K562 (cell line): Measurements from ENCODE around the gene ZMYND8. TPM values are rescaled to one million over a fixed set of nuclear protein-coding genes. Genes with fewer than 3 reads are reported as not detected.

Experiments
- CCAR2 ChIP-seq: fragments of 200-400 bp; formaldehyde crosslinking; IDR thresholded peaks from 2 replicates; pipeline ENCODE4 v1.6.1; 2017; ENCODE audit warnings: mild to moderate bottlenecking, low read depth, low read length
- CXXC5 ChIP-seq: fragments of 250-450 bp; sonication (Bioruptor Pico); IDR thresholded peaks from 2 replicates; pipeline ENCODE4 v1.8.0; 2022; ENCODE audit warnings: inconsistent platforms, mild to moderate bottlenecking, moderate library complexity
- DPF2 ChIP-seq: fragments of 450-650 bp; IDR thresholded peaks from 2 replicates; pipeline ENCODE4 v1.6.1; 2016
- RBM22 ChIP-seq: fragments of 200-400 bp; formaldehyde crosslinking; IDR thresholded peaks from 2 replicates; pipeline ENCODE4 v1.6.1; 2018; ENCODE audit warnings: low read length, low read depth; ENCODE audit not compliant: poor library complexity, severe bottlenecking
- SMC3 ChIP-seq: conservative IDR thresholded peaks from 2 replicates; pipeline ENCODE4 v1.6.1; 2011; ENCODE audit warnings: low read depth, low read length, improper control_type of control experiment; ENCODE audit not compliant: insufficient read depth
- TEAD1 ChIP-seq, 2 experiments: fragments of 450-650 bp in 1 of 2; sonication (generic) in 1 of 2; formaldehyde crosslinking; IDR thresholded peaks; 2 replicates each; pipeline versions ENCODE4 v1.4.0 to v1.8.0; 2020 to 2022; ENCODE audit warnings: mild to moderate bottlenecking in 2 of 2, missing genetic modification reagents in 1 of 2
- ZNF224 ChIP-seq: sonication (generic); formaldehyde crosslinking; IDR thresholded peaks from 2 replicates; pipeline ENCODE4 v1.8.0; 2022; ENCODE audit warnings: mild to moderate bottlenecking, missing genetic modification reagents
- polyA plus RNA-seq, 8 experiments: library from polyadenylated mRNA; depleted of rRNA in 4 of 8; stranded (reverse) in 5 of 8; unstranded in 3 of 8; fragments of >200 nt; fragmentation: Nextera tagmentation in 2 of 8; fragmentation: Illumina TruSeq in 1 of 8; extraction: Ambion mirVana in 2 of 8; extraction: Trizol in 1 of 8; gene quantifications; 2 replicates each; pipeline versions ENCODE4 v1.2.1 to v1.2.3, GENCODE V29; 2011 to 2014; ENCODE audit warnings: inconsistent platforms in 1 of 8, missing spikeins in 1 of 8
- total RNA-seq, 7 experiments: library from RNA; depleted of rRNA in 6 of 7; stranded (reverse); fragments of >200 nt in 6 of 7; fragmentation: Illumina TruSeq in 2 of 7; extraction: Trizol in 2 of 7; gene quantifications; 2 replicates each; pipeline versions ENCODE4 v1.2.1 to v1.2.3, GENCODE V29; 2011 to 2021; ENCODE audit warnings: low replicate concordance in 1 of 7
- TF ChIP-seq, protein P1 (sequence below), 3 experiments: fragments of 200-800 bp in 1 of 3; fragments of 250-450 bp in 1 of 3; fragments of 450-650 bp in 1 of 3; sonication (Bioruptor Pico) in 1 of 3; sonication (Bioruptor generic) in 1 of 3; formaldehyde crosslinking in 1 of 3; IDR thresholded peaks; 2 replicates each; pipeline versions ENCODE4 v1.6.1 to v1.8.0; 2016 to 2022; ENCODE audit warnings: mild to moderate bottlenecking in 2 of 3, missing genetic modification characterization in 2 of 3, missing compliant biosample characterization in 1 of 3, moderate library complexity in 1 of 3
- TF ChIP-seq, protein P2 (sequence below): fragments of 450-650 bp; IDR thresholded peaks from 2 replicates; pipeline ENCODE4 v1.6.1; 2016
- TF ChIP-seq, protein P3 (sequence below), 2 experiments: fragments of 450-650 bp in 1 of 2; IDR thresholded peaks; 2 replicates each; pipeline ENCODE4 v1.6.1; 2011 to 2017; ENCODE audit warnings: low read depth in 2 of 2, antibody characterized with exemption in 1 of 2, borderline replicate concordance in 1 of 2, low read length in 1 of 2, mild to moderate bottlenecking in 1 of 2, mixed read lengths in 1 of 2; ENCODE audit not compliant: control insufficient read depth in 1 of 2
- TF ChIP-seq, protein P4 (sequence below): fragments of 250-450 bp; sonication (Bioruptor Pico); IDR thresholded peaks from 2 replicates; pipeline ENCODE4 v1.4.0; 2020; ENCODE audit warnings: borderline replicate concordance
- TF ChIP-seq, protein P5 (sequence below): fragments of 450-650 bp; formaldehyde crosslinking; IDR thresholded peaks from 2 replicates; pipeline ENCODE4 v1.4.0; 2022; ENCODE audit warnings: mild to moderate bottlenecking, moderate library complexity

ZMYND8 gene
- total and polyA plus RNA-seq, 9 of the 15 experiments (the other 6 are each of a cell fraction or from before 2014, with no cell fraction given), result 31.8 to 148 (median 71.9) TPM

- TF ChIP-seq, protein P1, sequence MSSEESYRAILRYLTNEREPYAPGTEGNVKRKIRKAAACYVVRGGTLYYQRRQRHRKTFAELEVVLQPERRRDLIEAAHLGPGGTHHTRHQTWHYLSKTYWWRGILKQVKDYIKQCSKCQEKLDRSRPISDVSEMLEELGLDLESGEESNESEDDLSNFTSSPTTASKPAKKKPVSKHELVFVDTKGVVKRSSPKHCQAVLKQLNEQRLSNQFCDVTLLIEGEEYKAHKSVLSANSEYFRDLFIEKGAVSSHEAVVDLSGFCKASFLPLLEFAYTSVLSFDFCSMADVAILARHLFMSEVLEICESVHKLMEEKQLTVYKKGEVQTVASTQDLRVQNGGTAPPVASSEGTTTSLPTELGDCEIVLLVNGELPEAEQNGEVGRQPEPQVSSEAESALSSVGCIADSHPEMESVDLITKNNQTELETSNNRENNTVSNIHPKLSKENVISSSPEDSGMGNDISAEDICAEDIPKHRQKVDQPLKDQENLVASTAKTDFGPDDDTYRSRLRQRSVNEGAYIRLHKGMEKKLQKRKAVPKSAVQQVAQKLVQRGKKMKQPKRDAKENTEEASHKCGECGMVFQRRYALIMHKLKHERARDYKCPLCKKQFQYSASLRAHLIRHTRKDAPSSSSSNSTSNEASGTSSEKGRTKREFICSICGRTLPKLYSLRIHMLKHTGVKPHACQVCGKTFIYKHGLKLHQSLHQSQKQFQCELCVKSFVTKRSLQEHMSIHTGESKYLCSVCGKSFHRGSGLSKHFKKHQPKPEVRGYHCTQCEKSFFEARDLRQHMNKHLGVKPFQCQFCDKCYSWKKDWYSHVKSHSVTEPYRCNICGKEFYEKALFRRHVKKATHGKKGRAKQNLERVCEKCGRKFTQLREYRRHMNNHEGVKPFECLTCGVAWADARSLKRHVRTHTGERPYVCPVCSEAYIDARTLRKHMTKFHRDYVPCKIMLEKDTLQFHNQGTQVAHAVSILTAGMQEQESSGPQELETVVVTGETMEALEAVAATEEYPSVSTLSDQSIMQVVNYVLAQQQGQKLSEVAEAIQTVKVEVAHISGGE (CRISPR knock-in tag; IDR thresholded peaks at IDR 0.05), result peak in 1 of 3 experiments; percentile 89; a peak in 2 of 6 replicates
- TF ChIP-seq DPF2 (0 out of 2 replicates have a peak, but pooled peaks have one; percentile 18), TEAD1 (CRISPR knock-in tag; IDR thresholded peaks at IDR 0.05) (no peak), ZNF224 (CRISPR knock-in tag) (0 out of 2 replicates have a peak, but pooled peaks have one; percentile 29), SMC3 (peak; percentile 96), RBM22 (no peak), CCAR2 (no peak), CXXC5 (CRISPR knock-in tag) (peak; percentile 50; the same call in 1 of the 2 replicates)
- TF ChIP-seq, protein P2, sequence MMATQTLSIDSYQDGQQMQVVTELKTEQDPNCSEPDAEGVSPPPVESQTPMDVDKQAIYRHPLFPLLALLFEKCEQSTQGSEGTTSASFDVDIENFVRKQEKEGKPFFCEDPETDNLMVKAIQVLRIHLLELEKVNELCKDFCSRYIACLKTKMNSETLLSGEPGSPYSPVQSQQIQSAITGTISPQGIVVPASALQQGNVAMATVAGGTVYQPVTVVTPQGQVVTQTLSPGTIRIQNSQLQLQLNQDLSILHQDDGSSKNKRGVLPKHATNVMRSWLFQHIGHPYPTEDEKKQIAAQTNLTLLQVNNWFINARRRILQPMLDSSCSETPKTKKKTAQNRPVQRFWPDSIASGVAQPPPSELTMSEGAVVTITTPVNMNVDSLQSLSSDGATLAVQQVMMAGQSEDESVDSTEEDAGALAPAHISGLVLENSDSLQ, result no peak
- TF ChIP-seq, protein P3, sequence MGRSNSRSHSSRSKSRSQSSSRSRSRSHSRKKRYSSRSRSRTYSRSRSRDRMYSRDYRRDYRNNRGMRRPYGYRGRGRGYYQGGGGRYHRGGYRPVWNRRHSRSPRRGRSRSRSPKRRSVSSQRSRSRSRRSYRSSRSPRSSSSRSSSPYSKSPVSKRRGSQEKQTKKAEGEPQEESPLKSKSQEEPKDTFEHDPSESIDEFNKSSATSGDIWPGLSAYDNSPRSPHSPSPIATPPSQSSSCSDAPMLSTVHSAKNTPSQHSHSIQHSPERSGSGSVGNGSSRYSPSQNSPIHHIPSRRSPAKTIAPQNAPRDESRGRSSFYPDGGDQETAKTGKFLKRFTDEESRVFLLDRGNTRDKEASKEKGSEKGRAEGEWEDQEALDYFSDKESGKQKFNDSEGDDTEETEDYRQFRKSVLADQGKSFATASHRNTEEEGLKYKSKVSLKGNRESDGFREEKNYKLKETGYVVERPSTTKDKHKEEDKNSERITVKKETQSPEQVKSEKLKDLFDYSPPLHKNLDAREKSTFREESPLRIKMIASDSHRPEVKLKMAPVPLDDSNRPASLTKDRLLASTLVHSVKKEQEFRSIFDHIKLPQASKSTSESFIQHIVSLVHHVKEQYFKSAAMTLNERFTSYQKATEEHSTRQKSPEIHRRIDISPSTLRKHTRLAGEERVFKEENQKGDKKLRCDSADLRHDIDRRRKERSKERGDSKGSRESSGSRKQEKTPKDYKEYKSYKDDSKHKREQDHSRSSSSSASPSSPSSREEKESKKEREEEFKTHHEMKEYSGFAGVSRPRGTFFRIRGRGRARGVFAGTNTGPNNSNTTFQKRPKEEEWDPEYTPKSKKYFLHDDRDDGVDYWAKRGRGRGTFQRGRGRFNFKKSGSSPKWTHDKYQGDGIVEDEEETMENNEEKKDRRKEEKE (IDR thresholded peaks at IDR 0.05; ENCODE audit: borderline replicate concordance in 1 of 2, control insufficient read depth in 1 of 2, low read depth in 2 of 2, low read length in 1 of 2), result peak in 1 of 2 experiments; percentile 10; a peak in 1 of 4 replicates
- TF ChIP-seq, protein P4, sequence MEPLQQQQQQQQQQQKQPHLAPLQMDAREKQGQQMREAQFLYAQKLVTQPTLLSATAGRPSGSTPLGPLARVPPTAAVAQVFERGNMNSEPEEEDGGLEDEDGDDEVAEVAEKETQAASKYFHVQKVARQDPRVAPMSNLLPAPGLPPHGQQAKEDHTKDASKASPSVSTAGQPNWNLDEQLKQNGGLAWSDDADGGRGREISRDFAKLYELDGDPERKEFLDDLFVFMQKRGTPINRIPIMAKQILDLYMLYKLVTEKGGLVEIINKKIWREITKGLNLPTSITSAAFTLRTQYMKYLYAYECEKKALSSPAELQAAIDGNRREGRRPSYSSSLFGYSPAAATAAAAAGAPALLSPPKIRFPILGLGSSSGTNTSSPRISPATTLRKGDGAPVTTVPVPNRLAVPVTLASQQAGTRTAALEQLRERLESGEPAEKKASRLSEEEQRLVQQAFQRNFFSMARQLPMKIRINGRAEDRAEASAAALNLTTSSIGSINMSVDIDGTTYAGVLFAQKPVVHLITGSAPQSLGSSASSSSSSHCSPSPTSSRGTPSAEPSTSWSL (CRISPR knock-in tag), result no peak
- TF ChIP-seq, protein P5, sequence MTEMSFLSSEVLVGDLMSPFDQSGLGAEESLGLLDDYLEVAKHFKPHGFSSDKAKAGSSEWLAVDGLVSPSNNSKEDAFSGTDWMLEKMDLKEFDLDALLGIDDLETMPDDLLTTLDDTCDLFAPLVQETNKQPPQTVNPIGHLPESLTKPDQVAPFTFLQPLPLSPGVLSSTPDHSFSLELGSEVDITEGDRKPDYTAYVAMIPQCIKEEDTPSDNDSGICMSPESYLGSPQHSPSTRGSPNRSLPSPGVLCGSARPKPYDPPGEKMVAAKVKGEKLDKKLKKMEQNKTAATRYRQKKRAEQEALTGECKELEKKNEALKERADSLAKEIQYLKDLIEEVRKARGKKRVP, result no peak
Observed at GRCh38 chr20:47196091-47197081, 160.1 kb downstream of the ZMYND8 start (continued).
